K562 (cell line): ENCODE results near the gene DHRS3. TPM values are rescaled to one million over a fixed set of nuclear protein-coding genes. Genes with fewer than 3 reads are reported as not detected.
A peak's percentile ranks its signal among the peaks of the same experiment; 100 is the strongest.
"Not testable (repeated sequence)": the region's sequence is repeated elsewhere in the genome, so short reads cannot be mapped to it uniquely, and the experiment has no call there.

ENCODE experiments used
- ATAC-seq: fragments of 200-7000 bp; cut with Tn5 transposase; 3 replicates; pipeline ENCODE4 v1.9.1; 2020; ENCODE audit warnings: moderate library complexity
- BruUV-seq: library from RNA; stranded (reverse); fragments of 400-500 nt; replicated peaks from 2 replicates; lab custom pipeline; 2021; lab: Mats Ljungman, UMichigan
- CTCF ChIA-PET: fragments of 300-600 bp; formaldehyde crosslinking; extraction: SDS; loops from one replicate; lab custom pipeline; 2021; ENCODE audit warnings: low intra/inter-chr PET ratio; lab: Yijun Ruan, JAX
- POLR2A ChIA-PET: fragments of 300-600, 350-650 bp; sonication (Branson Sonifier 250); formaldehyde crosslinking; extraction: SDS; loops from one replicate; lab custom pipeline; 2021; ENCODE audit warnings: antibody characterized with exemption, inconsistent platforms; lab: Yijun Ruan, JAX
- DNase-seq, 4 experiments: peaks; one replicate each; pipeline versions ENCODE4 v3.0.0 to v3.0.0-alpha.2; 2011 to 2018; ENCODE audit warnings: low spot score in 3 of 4, mixed read lengths in 3 of 4; ENCODE audit errors: extremely low read depth in 1 of 4
- FAIRE-seq: peaks from 2 replicates; lab custom pipeline; 2011; peaks lifted over from hg19 to GRCh38; lab: Jason Lieb, UNC
- H2AFZ ChIP-seq: 2 replicates; pipeline ENCODE4 v1.6.0; 2011; ENCODE audit warnings: low read depth, low read length, control low read depth, inconsistent platforms
- H3K27ac ChIP-seq: fragments of 200-600 bp; 3 replicates; pipeline ENCODE4 v1.8.0; 2011; ENCODE audit warnings: low read depth, mild to moderate bottlenecking, control low read depth, inconsistent platforms, low read length, moderate library complexity, mixed read lengths; ENCODE audit errors: extremely low read depth
- H3K27me3 ChIP-seq, 2 experiments: fragments of 300-600 bp in 1 of 2; 2 replicates in 1 of 2; 3 replicates in 1 of 2; pipeline versions ENCODE4 v1.6.0 to v1.8.0; 2011; ENCODE audit warnings: inconsistent platforms in 2 of 2, low read length in 2 of 2, mild to moderate bottlenecking in 1 of 2, mixed read lengths in 1 of 2, moderate library complexity in 1 of 2; ENCODE audit not compliant: control insufficient read depth in 2 of 2, insufficient read depth in 2 of 2
- H3K36me3 ChIP-seq: fragments of 300-600 bp; 3 replicates; pipeline ENCODE4 v1.8.0; 2011; ENCODE audit warnings: mild to moderate bottlenecking, low read length, inconsistent platforms; ENCODE audit not compliant: control insufficient read depth, insufficient read depth
- H3K4me1 ChIP-seq, 2 experiments: fragments of 200-600 bp in 1 of 2; replicated peaks in 1 of 2; 2 replicates in 1 of 2; 3 replicates in 1 of 2; pipeline versions ENCODE4 v1.5.1 to v1.8.0; 2011; ENCODE audit warnings: inconsistent platforms in 2 of 2, low read length in 2 of 2, mild to moderate bottlenecking in 1 of 2, mixed read lengths in 1 of 2, moderate library complexity in 1 of 2; ENCODE audit not compliant: control insufficient read depth in 2 of 2, insufficient read depth in 2 of 2
- H3K4me2 ChIP-seq: 2 replicates; pipeline ENCODE4 v1.6.1; 2011; ENCODE audit warnings: low read length, control low read depth, inconsistent platforms, mixed read lengths; ENCODE audit not compliant: insufficient read depth
- H3K4me3 ChIP-seq: fragments of 200-600 bp; sonication (generic), shearing (Covaris generic); 2 replicates; pipeline ENCODE4 v1.5.1; 2016; ENCODE audit warnings: control low read depth, inconsistent platforms
- H3K79me2 ChIP-seq: fragments of 200-600 bp; 3 replicates; pipeline ENCODE4 v1.8.0; 2011; ENCODE audit warnings: low read length, inconsistent platforms; ENCODE audit not compliant: control insufficient read depth, insufficient read depth
- H3K9ac ChIP-seq, 2 experiments: 2 replicates each; pipeline versions ENCODE4 v1.6.0 to v1.6.1; 2011; ENCODE audit warnings: low read depth in 2 of 2, low read length in 2 of 2, control low read depth in 1 of 2, inconsistent platforms in 1 of 2, mild to moderate bottlenecking in 1 of 2, mixed read lengths in 1 of 2; ENCODE audit not compliant: insufficient read depth in 1 of 2
- H3K9me1 ChIP-seq: one replicate; pipeline ENCODE4 v1.6.0; 2011; ENCODE audit warnings: inconsistent platforms, mild to moderate bottlenecking, low read length, moderate library complexity; ENCODE audit not compliant: control insufficient read depth, insufficient read depth
- H3K9me3 ChIP-seq: replicated peaks from 2 replicates; pipeline ENCODE4 v1.5.1; 2011; ENCODE audit warnings: low read depth, low read length, inconsistent platforms; ENCODE audit not compliant: control insufficient read depth, insufficient read depth
- H4K20me1 ChIP-seq: replicated peaks from 2 replicates; pipeline ENCODE4 v1.6.1; 2011; ENCODE audit warnings: low read length, inconsistent platforms, mixed read lengths; ENCODE audit not compliant: control insufficient read depth, insufficient read depth
- ATF7 ChIP-seq: fragments of 450-650 bp; IDR thresholded peaks from 2 replicates; pipeline ENCODE4 v1.7.1; 2014; ENCODE audit warnings: mild to moderate bottlenecking, moderate library complexity
- BHLHE40 ChIP-seq: IDR thresholded peaks from 2 replicates; pipeline ENCODE4 v1.6.1; 2011; ENCODE audit warnings: low read length, improper control_type of control experiment
- ELF4 ChIP-seq: fragments of 450-650 bp; formaldehyde crosslinking; IDR thresholded peaks from 2 replicates; pipeline ENCODE4 v1.4.0; 2022; ENCODE audit warnings: missing genetic modification characterization
- GTF2A2 ChIP-seq: IDR thresholded peaks from 2 replicates; pipeline ENCODE4 v1.6.1; 2016; ENCODE audit warnings: mild to moderate bottlenecking, missing genetic modification characterization, missing compliant biosample characterization
- GTF2F1 ChIP-seq: IDR thresholded peaks from 2 replicates; pipeline ENCODE4 v1.6.1; 2011; ENCODE audit warnings: low read depth, low read length, improper control_type of control experiment
- HBP1 ChIP-seq: fragments of 450-650 bp; formaldehyde crosslinking; IDR thresholded peaks from 2 replicates; pipeline ENCODE4 v1.4.0; 2022; ENCODE audit warnings: missing genetic modification characterization
- PCBP2 ChIP-seq: fragments of 200-400 bp; formaldehyde crosslinking; IDR thresholded peaks from 2 replicates; pipeline ENCODE4 v1.6.1; 2018; ENCODE audit warnings: low read length, low read depth, mild to moderate bottlenecking, moderate library complexity; ENCODE audit not compliant: poor library complexity, severe bottlenecking
- TSC22D4 ChIP-seq: fragments of 450-650 bp; IDR thresholded peaks from 2 replicates; pipeline ENCODE4 v1.6.1; 2016; ENCODE audit warnings: missing genetic modification characterization, missing biosample characterization, control low read depth
- U2AF2 ChIP-seq: fragments of 200-400 bp; formaldehyde crosslinking; optimal IDR thresholded peaks from 2 replicates; pipeline ENCODE3; 2017; ENCODE audit warnings: low read depth, mild to moderate bottlenecking, low read length
- ZBTB1 ChIP-seq: sonication (generic); formaldehyde crosslinking; IDR thresholded peaks from 2 replicates; pipeline ENCODE4 v1.8.1; 2023; ENCODE audit warnings: missing genetic modification reagents, low read depth, mild to moderate bottlenecking, borderline replicate concordance
- ZBTB26 ChIP-seq: fragments of 450-650 bp; formaldehyde crosslinking; IDR thresholded peaks from 2 replicates; pipeline ENCODE4 v1.4.0; 2022; ENCODE audit warnings: missing genetic modification characterization
- ZNF121 ChIP-seq: sonication (generic); formaldehyde crosslinking; conservative IDR thresholded peaks from 2 replicates; pipeline ENCODE4 v1.8.0; 2022; ENCODE audit warnings: missing genetic modification reagents
- ZNF146 ChIP-seq: IDR thresholded peaks from one replicate; pipeline ENCODE4 v1.6.1; 2018; ENCODE audit warnings: missing compliant biosample characterization; ENCODE audit not compliant: unreplicated experiment
- WGBS: fragments of 100-300 bp; shearing (Covaris generic); methylation state at CpG from one replicate; pipeline ENCODE4 v1.1.6; 2016; ENCODE audit warnings: low coverage, mixed read lengths; ENCODE audit not compliant: insufficient coverage; ENCODE audit errors: missing lambda C conversion rate; 5-methylcytosine and 5-hydroxymethylcytosine counted together
- in situ Hi-C: fragments of 300-500 bp; cut with MboI; formaldehyde crosslinking; loops from 4 replicates; pipeline ENCODE4 v1.15.0; 2018; ENCODE audit warnings: inconsistent platforms, mixed read lengths
- intact Hi-C: fragments of 100-400 bp; cut with micrococcal nuclease; formaldehyde crosslinking; loops from 2 replicates; pipeline ENCODE4 v1.14.2; 2022
- polyA plus RNA-seq, 8 experiments: library from polyadenylated mRNA; depleted of rRNA in 4 of 8; stranded (reverse) in 5 of 8; unstranded in 3 of 8; fragments of >200 nt; fragmentation: Nextera tagmentation in 2 of 8; fragmentation: Illumina TruSeq in 1 of 8; extraction: Ambion mirVana in 2 of 8; extraction: Trizol in 1 of 8; gene quantifications; 2 replicates each; pipeline versions ENCODE4 v1.2.1 to v1.2.3, GENCODE V29; 2011 to 2014; ENCODE audit warnings: inconsistent platforms in 1 of 8, missing spikeins in 1 of 8
- total RNA-seq, 7 experiments: library from RNA; depleted of rRNA in 6 of 7; stranded (reverse); fragments of >200 nt in 6 of 7; fragmentation: Illumina TruSeq in 2 of 7; extraction: Trizol in 2 of 7; gene quantifications; 2 replicates each; pipeline versions ENCODE4 v1.2.1 to v1.2.3, GENCODE V29; 2011 to 2021; ENCODE audit warnings: low replicate concordance in 1 of 7

The DHRS3 gene
- total and polyA plus RNA-seq, 9 of the 15 experiments (the other 6 are each of a cell fraction or from before 2014, with no cell fraction given): 21.0 to 116 (median 58.7) TPM

GRCh38 chr1:12648741-12649140 lies 30.7 kb upstream of the DHRS3 start (continued):
- TF ChIP-seq U2AF2: no peak
- no peak for TF ChIP-seq ATF7
- TF ChIP-seq GTF2F1: no peak

- H3K27ac ChIP-seq, ATAC-seq, BruUV-seq, H3K27me3 ChIP-seq, H3K4me1 ChIP-seq, H2AFZ ChIP-seq, POLR2A ChIA-PET, H4K20me1 ChIP-seq, in situ Hi-C loops, H3K9me1 ChIP-seq, FAIRE-seq, H3K4me3 ChIP-seq, intact Hi-C loops, H3K79me2 ChIP-seq, CTCF ChIA-PET, H3K4me2 ChIP-seq, DNase-seq, H3K9ac ChIP-seq: not testable (repeated sequence)
- WGBS: 81% methylated on average over 9 of the region's 9 CpGs
- peak; percentile 70 for TF ChIP-seq ZNF121 (CRISPR knock-in tag)
- Histone ChIP-seq H3K9me3 (peaks cover 14% of the 10 kb centered on the region), H3K36me3 (peaks cover 33% of the 10 kb centered on the region)
Measured at GRCh38 chr1:12645401-12645800, 27.4 kb upstream of the DHRS3 start.

- Histone ChIP-seq H3K79me2 (no peaks in the 10 kb centered on the region), H3K9me1 (no peaks in the 10 kb centered on the region), H2AFZ (no peak overlapping the region), H3K9ac (no peak overlapping the region), H3K36me3 (peaks cover 30% of the 10 kb centered on the region), H3K27me3 (no peaks in the 10 kb centered on the region), H3K4me2 (no peak overlapping the region), H3K9me3 (peaks cover 19% of the 10 kb centered on the region), H3K27ac (no peak overlapping the region), H3K4me1 (peaks cover 0 to 3% of the 10 kb centered on the region in 2 experiments; a peak in 3 of 5 replicates), H3K4me3 (no peak overlapping the region), H4K20me1 (no peaks in the 10 kb centered on the region)
- no peak for ATAC-seq
- no TSS peak for BruUV-seq
- CTCF ChIA-PET: no interaction called here
- WGBS: 88% methylated on average over 1 of the region's 2 CpGs
- in situ Hi-C loops (no loop called here), intact Hi-C loops (no loop called here)
- POLR2A ChIA-PET: interaction anchor here (0.7 kb wide), 2 partner anchors 12 to 13 kb away, joined by 3 read pairs; no protein-coding TSS in a partner anchor
- no peak for FAIRE-seq
- DNase-seq: no peak
- TF ChIP-seq ZNF146 (CRISPR knock-in tag) (no peak), PCBP2 (no peak), HBP1 (CRISPR knock-in tag) (0 out of 2 replicates have a peak, but pooled peaks have one; percentile 9), TSC22D4 (tag) (peak; percentile 52; the same call in 1 of the 2 replicates), GTF2A2 (tag) (no peak), ZBTB26 (CRISPR knock-in tag) (peak; percentile 71; the same call in 1 of the 2 replicates), ELF4 (CRISPR knock-in tag) (peak; percentile 54; the same call in 1 of the 2 replicates), ZBTB1 (CRISPR knock-in tag) (no peak), BHLHE40 (no peak)
Measured at GRCh38 chr1:12644829-12645228, 26.8 kb upstream of the DHRS3 start.
